OCI-LY7 (cell line): ENCODE data around the gene C16orf78. TPM values are rescaled to one million over a fixed set of nuclear protein-coding genes. Genes with fewer than 3 reads are reported as not detected.

Source experiments
- BruUV-seq: library from RNA; stranded (reverse); fragments of 400-500 nt; replicated peaks from 2 replicates; lab custom pipeline; 2021; lab: Mats Ljungman, UMichigan
- CTCF ChIA-PET: fragments of 300-600 bp; sonication (Branson Sonifier 250); formaldehyde crosslinking; loops from one replicate; lab custom pipeline; 2022; ENCODE audit warnings: antibody characterized with exemption; ENCODE audit not compliant: unreplicated experiment; lab: Charles Lee
- POLR2A ChIA-PET: fragments of 300-600 bp; sonication (Branson Sonifier 250); formaldehyde crosslinking; loops from one replicate; lab custom pipeline; 2022; ENCODE audit warnings: antibody characterized with exemption; lab: Charles Lee
- DNase-seq: peaks from one replicate; pipeline ENCODE4 v3.0.0-alpha.2; 2015; ENCODE audit warnings: low spot score
- H2AFZ ChIP-seq: fragments of 200-600 bp; sonication (generic), shearing (Covaris generic); 2 replicates; pipeline ENCODE4 v1.6.1; 2014; ENCODE audit warnings: mild to moderate bottlenecking, antibody characterized with exemption, low read length, moderate library complexity
- H3K27ac ChIP-seq: fragments of 200-600 bp; sonication (generic); 2 replicates; pipeline ENCODE4 v1.5.1; 2014; ENCODE audit warnings: mixed run types, low read depth, mild to moderate bottlenecking, moderate library complexity, low read length, inconsistent platforms; ENCODE audit not compliant: poor library complexity, severe bottlenecking
- H3K36me3 ChIP-seq: fragments of 200-600 bp; sonication (generic); 2 replicates; pipeline ENCODE4 v1.6.1; 2014; ENCODE audit warnings: mild to moderate bottlenecking, antibody characterized with exemption, low read length, moderate library complexity, mixed read lengths; ENCODE audit not compliant: insufficient read depth
- H3K4me1 ChIP-seq: fragments of 200-600 bp; sonication (generic); 2 replicates; pipeline ENCODE4 v1.5.1; 2014; ENCODE audit warnings: mild to moderate bottlenecking, low read length; ENCODE audit not compliant: insufficient read depth, poor library complexity, severe bottlenecking
- H3K4me2 ChIP-seq: fragments of 200-600 bp; sonication (generic); 2 replicates; pipeline ENCODE4 v1.6.1; 2014; ENCODE audit warnings: mild to moderate bottlenecking, low read length
- H3K4me3 ChIP-seq: fragments of 200-600 bp; sonication (generic); 2 replicates; pipeline ENCODE4 v1.5.1; 2014; ENCODE audit warnings: mild to moderate bottlenecking, low read depth, low read length; ENCODE audit not compliant: poor library complexity, severe bottlenecking
- H3K79me2 ChIP-seq: fragments of 200-600 bp; sonication (generic); 2 replicates; pipeline ENCODE4 v1.6.1; 2016; ENCODE audit warnings: low read depth, mild to moderate bottlenecking, low read length, moderate library complexity, mixed read lengths; ENCODE audit not compliant: insufficient read depth
- H3K9me2 ChIP-seq: fragments of 200-600 bp; sonication (generic); 2 replicates; pipeline ENCODE4 v1.6.1; 2016; ENCODE audit warnings: mild to moderate bottlenecking, low read length, mixed read lengths; ENCODE audit not compliant: insufficient read depth
- H3K9me3 ChIP-seq: fragments of 200-600 bp; sonication (generic); 2 replicates; pipeline ENCODE4 v1.6.1; 2014; ENCODE audit warnings: mild to moderate bottlenecking, mixed run types, low read length, mixed read lengths
- H4K20me1 ChIP-seq: fragments of 200-600 bp; sonication (generic); 2 replicates; pipeline ENCODE4 v1.6.1; 2014; ENCODE audit warnings: mild to moderate bottlenecking, antibody characterized with exemption, low read length, moderate library complexity, mixed read lengths; ENCODE audit not compliant: insufficient read depth
- EZH2phosphoT487 ChIP-seq: fragments of 200-600 bp; sonication (generic); IDR thresholded peaks from 2 replicates; pipeline ENCODE4 v1.6.1; 2018; ENCODE audit warnings: low read depth, borderline replicate concordance, mild to moderate bottlenecking, mixed run types, antibody characterized with exemption, low read length, moderate library complexity, mixed read lengths
- intact Hi-C: fragments of 100-400 bp; cut with micrococcal nuclease; formaldehyde crosslinking; loops from one replicate; pipeline ENCODE4 v1.10.0; 2022; ENCODE audit not compliant: unreplicated experiment
- total RNA-seq, 2 experiments: library from RNA; depleted of rRNA in 1 of 2; stranded (reverse); fragments of >200 nt in 1 of 2; shearing (Covaris generic) in 1 of 2; gene quantifications; 2 replicates each; pipeline ENCODE4 v1.2.3, GENCODE V29; 2014 to 2022
- TF ChIP-seq, protein P1 (sequence below): fragments of 200-600 bp; sonication (generic); conservative IDR thresholded peaks from 2 replicates; pipeline ENCODE4 v1.5.1; 2014; ENCODE audit warnings: mild to moderate bottlenecking, antibody characterized with exemption, low read length, moderate library complexity, mixed read lengths

Gene C16orf78
- total RNA-seq, 2 experiments from 2014 or later, result not detected

DNA sequence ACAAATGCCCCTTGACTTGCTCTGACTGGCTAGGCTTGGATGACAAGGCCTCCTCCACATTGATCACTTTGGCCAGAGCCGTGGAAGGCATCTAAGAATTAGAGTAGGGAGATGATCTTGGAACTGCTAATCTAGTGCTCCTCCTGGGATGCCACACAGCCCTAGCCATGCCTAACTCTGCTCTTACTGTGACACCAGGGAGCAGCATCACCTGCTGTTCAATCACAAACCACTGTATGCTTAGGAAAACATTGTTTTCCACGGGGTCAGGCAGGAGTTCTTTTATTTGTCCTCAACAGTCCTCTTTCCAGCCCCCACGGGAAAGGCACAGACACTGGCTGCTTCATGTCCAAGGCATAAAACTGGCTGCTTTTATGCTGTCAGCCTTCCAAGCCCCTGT is 46.3 kb downstream of the C16orf78 start:
- intact Hi-C loops, result no loop called here
- no peak overlapping the region for H3K4me3 ChIP-seq
- H3K79me2 ChIP-seq, result no peaks in the 10 kb centered on the region
- H3K4me1 ChIP-seq, result no peaks in the 10 kb centered on the region
- DNase-seq, result no peak
- no peaks in the 10 kb centered on the region for H3K9me2 ChIP-seq
- H3K9me3 ChIP-seq, result no peaks in the 10 kb centered on the region
- no peaks in the 10 kb centered on the region for H4K20me1 ChIP-seq
- ChIA-PET POLR2A (interaction anchor here (0.7 kb wide), 1 partner anchor 176 kb away, joined by 3 read pairs; no protein-coding TSS in a partner anchor), CTCF (no interaction called here)
- H3K27ac ChIP-seq, result no peak overlapping the region
- TF ChIP-seq, protein P1, sequence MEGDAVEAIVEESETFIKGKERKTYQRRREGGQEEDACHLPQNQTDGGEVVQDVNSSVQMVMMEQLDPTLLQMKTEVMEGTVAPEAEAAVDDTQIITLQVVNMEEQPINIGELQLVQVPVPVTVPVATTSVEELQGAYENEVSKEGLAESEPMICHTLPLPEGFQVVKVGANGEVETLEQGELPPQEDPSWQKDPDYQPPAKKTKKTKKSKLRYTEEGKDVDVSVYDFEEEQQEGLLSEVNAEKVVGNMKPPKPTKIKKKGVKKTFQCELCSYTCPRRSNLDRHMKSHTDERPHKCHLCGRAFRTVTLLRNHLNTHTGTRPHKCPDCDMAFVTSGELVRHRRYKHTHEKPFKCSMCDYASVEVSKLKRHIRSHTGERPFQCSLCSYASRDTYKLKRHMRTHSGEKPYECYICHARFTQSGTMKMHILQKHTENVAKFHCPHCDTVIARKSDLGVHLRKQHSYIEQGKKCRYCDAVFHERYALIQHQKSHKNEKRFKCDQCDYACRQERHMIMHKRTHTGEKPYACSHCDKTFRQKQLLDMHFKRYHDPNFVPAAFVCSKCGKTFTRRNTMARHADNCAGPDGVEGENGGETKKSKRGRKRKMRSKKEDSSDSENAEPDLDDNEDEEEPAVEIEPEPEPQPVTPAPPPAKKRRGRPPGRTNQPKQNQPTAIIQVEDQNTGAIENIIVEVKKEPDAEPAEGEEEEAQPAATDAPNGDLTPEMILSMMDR, result no peak
- no peak for TF ChIP-seq EZH2phosphoT487
- H2AFZ ChIP-seq, result no peak overlapping the region
- H3K4me2 ChIP-seq, result no peak overlapping the region
- BruUV-seq, result no TSS peak
- no peaks in the 10 kb centered on the region for H3K36me3 ChIP-seq

GRCh38 chr16:49422896-49423295 is 49.3 kb downstream of the C16orf78 start:
- ChIA-PET CTCF (no interaction called here), POLR2A (no interaction called here)
- H2AFZ ChIP-seq, result no peak overlapping the region
- TF ChIP-seq, protein P1, result no peak
- TF ChIP-seq EZH2phosphoT487, result no peak
- intact Hi-C loops, result no loop called here
- H3K9me2 ChIP-seq, result no peaks in the 10 kb centered on the region
- DNase-seq, result no peak
- no peaks in the 10 kb centered on the region for H3K79me2 ChIP-seq
- no peaks in the 10 kb centered on the region for H3K4me1 ChIP-seq
- H3K4me3 ChIP-seq, result no peak overlapping the region
- no TSS peak for BruUV-seq
- no peak overlapping the region for H3K4me2 ChIP-seq
- H3K27ac ChIP-seq, result no peak overlapping the region
- no peaks in the 10 kb centered on the region for H4K20me1 ChIP-seq
- no peaks in the 10 kb centered on the region for H3K9me3 ChIP-seq
- H3K36me3 ChIP-seq, result no peaks in the 10 kb centered on the region

GRCh38 chr16:49424961-49425360 is 51.4 kb downstream of the C16orf78 start:
- H3K4me2 ChIP-seq, result no peak overlapping the region
- ChIA-PET POLR2A (interaction anchor here (0.6 to 1.1 kb wide), 2 partner anchors 13 to 26 kb away, joined by 3 read pairs; no protein-coding TSS in a partner anchor), CTCF (interaction anchor here (0.6 kb wide), 1 partner anchor 17 kb away, joined by 3 read pairs; no protein-coding TSS in a partner anchor)
- H4K20me1 ChIP-seq, result no peaks in the 10 kb centered on the region
- no peaks in the 10 kb centered on the region for H3K9me3 ChIP-seq
- intact Hi-C loops, result no loop called here
- DNase-seq, result no peak
- no peak overlapping the region for H3K4me3 ChIP-seq
- H3K9me2 ChIP-seq, result no peaks in the 10 kb centered on the region
- H3K79me2 ChIP-seq, result no peaks in the 10 kb centered on the region
- no peak for TF ChIP-seq EZH2phosphoT487
- TF ChIP-seq, protein P1, result no peak
- no peaks in the 10 kb centered on the region for H3K36me3 ChIP-seq
- BruUV-seq, result no TSS peak
- H3K27ac ChIP-seq, result no peak overlapping the region
- no peaks in the 10 kb centered on the region for H3K4me1 ChIP-seq
- no peak overlapping the region for H2AFZ ChIP-seq
